NCI-H1436 treated with DMSO at 0.1 percent for 48 hours (cell line): ENCODE results near the gene LONRF3.

ENCODE experiments used
- DNase-seq: peaks from one replicate; lab custom pipeline; 2025; lab: John Stamatoyannopoulos, UW

LONRF3 gene

GRCh38 chrX:118974088-118974907 is at the start of gene LONRF3:
LONRF3 (plus strand) TSS chrX:118974618; CDS start chrX:118974781, 163 bp downstream.
- DNase-seq = no peak

GRCh38 chrX:118928151-118928550 is 46.3 kb upstream of the LONRF3 start:
- no peak for DNase-seq

- no peak for DNase-seq
Observed at GRCh38 chrX:118935352-118935751, 39.1 kb upstream of the LONRF3 start.

GRCh38 chrX:118941147-118941546 is 33.3 kb upstream of the LONRF3 start:
- no peak for DNase-seq

GRCh38 chrX:118943102-118943501 is 31.3 kb upstream of the LONRF3 start:
- DNase-seq = no peak

GRCh38 chrX:118945921-118946320 is 28.5 kb upstream of the LONRF3 start:
- DNase-seq = no peak

GRCh38 chrX:118948270-118948669 is 26.1 kb upstream of the LONRF3 start:
- DNase-seq = no peak

GRCh38 chrX:118961866-118962560 is 12.4 kb upstream of the LONRF3 start:
- DNase-seq = no peak

GRCh38 chrX:118963159-118963558 is 11.3 kb upstream of the LONRF3 start:
- no peak for DNase-seq

- no peak for DNase-seq
Observed at GRCh38 chrX:118964252-118964651, 10.2 kb upstream of the LONRF3 start.

GRCh38 chrX:118965395-118965794 is 9.0 kb upstream of the LONRF3 start:
- DNase-seq = no peak

GRCh38 chrX:118968031-118968430 is 6.4 kb upstream of the LONRF3 start:
- no peak for DNase-seq

- DNase-seq = no peak
Observed at GRCh38 chrX:118971552-118971951, 2.9 kb upstream of the LONRF3 start.

- DNase-seq = no peak
Observed at GRCh38 chrX:118973389-118974087, 880 bp upstream of the LONRF3 start.

GRCh38 chrX:118974908-118975671 is 672 bp downstream of the LONRF3 start:
- no peak for DNase-seq

- no peak for DNase-seq
Observed at GRCh38 chrX:118975831-118976598, 1.6 kb downstream of the LONRF3 start.

GRCh38 chrX:118976599-118977340 is 2.4 kb downstream of the LONRF3 start:
- no peak for DNase-seq

- DNase-seq = no peak
Observed at GRCh38 chrX:118977424-118977823, 3.0 kb downstream of the LONRF3 start.

- DNase-seq = no peak
Observed at GRCh38 chrX:118978451-118978850, 4.0 kb downstream of the LONRF3 start.

- DNase-seq = no peak
Observed at GRCh38 chrX:118980761-118981160, 6.3 kb downstream of the LONRF3 start.

- DNase-seq = no peak
Observed at GRCh38 chrX:118983513-118983912, 9.1 kb downstream of the LONRF3 start.
